OCI-LY7 (cell line): ENCODE measurements around the gene LAMA4. TPM values are rescaled to one million over a fixed set of nuclear protein-coding genes. Genes with fewer than 3 reads are reported as not detected.

Experiments used
- BruUV-seq: library from RNA; stranded (reverse); fragments of 400-500 nt; replicated peaks from 2 replicates; lab custom pipeline; 2021; lab: Mats Ljungman, UMichigan
- CTCF ChIA-PET: fragments of 300-600 bp; sonication (Branson Sonifier 250); formaldehyde crosslinking; loops from one replicate; lab custom pipeline; 2022; ENCODE audit warnings: antibody characterized with exemption; ENCODE audit not compliant: unreplicated experiment; lab: Charles Lee
- POLR2A ChIA-PET: fragments of 300-600 bp; sonication (Branson Sonifier 250); formaldehyde crosslinking; loops from one replicate; lab custom pipeline; 2022; ENCODE audit warnings: antibody characterized with exemption; lab: Charles Lee
- DNase-seq: peaks from one replicate; pipeline ENCODE4 v3.0.0-alpha.2; 2015; ENCODE audit warnings: low spot score
- H2AFZ ChIP-seq: fragments of 200-600 bp; sonication (generic), shearing (Covaris generic); 2 replicates; pipeline ENCODE4 v1.6.1; 2014; ENCODE audit warnings: mild to moderate bottlenecking, antibody characterized with exemption, low read length, moderate library complexity
- H3K27ac ChIP-seq: fragments of 200-600 bp; sonication (generic); 2 replicates; pipeline ENCODE4 v1.5.1; 2014; ENCODE audit warnings: mixed run types, low read depth, mild to moderate bottlenecking, moderate library complexity, low read length, inconsistent platforms; ENCODE audit not compliant: poor library complexity, severe bottlenecking
- H3K36me3 ChIP-seq: fragments of 200-600 bp; sonication (generic); 2 replicates; pipeline ENCODE4 v1.6.1; 2014; ENCODE audit warnings: mild to moderate bottlenecking, antibody characterized with exemption, low read length, moderate library complexity, mixed read lengths; ENCODE audit not compliant: insufficient read depth
- H3K4me1 ChIP-seq: fragments of 200-600 bp; sonication (generic); 2 replicates; pipeline ENCODE4 v1.5.1; 2014; ENCODE audit warnings: mild to moderate bottlenecking, low read length; ENCODE audit not compliant: insufficient read depth, poor library complexity, severe bottlenecking
- H3K4me2 ChIP-seq: fragments of 200-600 bp; sonication (generic); 2 replicates; pipeline ENCODE4 v1.6.1; 2014; ENCODE audit warnings: mild to moderate bottlenecking, low read length
- H3K4me3 ChIP-seq: fragments of 200-600 bp; sonication (generic); 2 replicates; pipeline ENCODE4 v1.5.1; 2014; ENCODE audit warnings: mild to moderate bottlenecking, low read depth, low read length; ENCODE audit not compliant: poor library complexity, severe bottlenecking
- H3K79me2 ChIP-seq: fragments of 200-600 bp; sonication (generic); 2 replicates; pipeline ENCODE4 v1.6.1; 2016; ENCODE audit warnings: low read depth, mild to moderate bottlenecking, low read length, moderate library complexity, mixed read lengths; ENCODE audit not compliant: insufficient read depth
- H3K9me2 ChIP-seq: fragments of 200-600 bp; sonication (generic); 2 replicates; pipeline ENCODE4 v1.6.1; 2016; ENCODE audit warnings: mild to moderate bottlenecking, low read length, mixed read lengths; ENCODE audit not compliant: insufficient read depth
- H3K9me3 ChIP-seq: fragments of 200-600 bp; sonication (generic); 2 replicates; pipeline ENCODE4 v1.6.1; 2014; ENCODE audit warnings: mild to moderate bottlenecking, mixed run types, low read length, mixed read lengths
- H4K20me1 ChIP-seq: fragments of 200-600 bp; sonication (generic); 2 replicates; pipeline ENCODE4 v1.6.1; 2014; ENCODE audit warnings: mild to moderate bottlenecking, antibody characterized with exemption, low read length, moderate library complexity, mixed read lengths; ENCODE audit not compliant: insufficient read depth
- EZH2phosphoT487 ChIP-seq: fragments of 200-600 bp; sonication (generic); IDR thresholded peaks from 2 replicates; pipeline ENCODE4 v1.6.1; 2018; ENCODE audit warnings: low read depth, borderline replicate concordance, mild to moderate bottlenecking, mixed run types, antibody characterized with exemption, low read length, moderate library complexity, mixed read lengths
- intact Hi-C: fragments of 100-400 bp; cut with micrococcal nuclease; formaldehyde crosslinking; loops from one replicate; pipeline ENCODE4 v1.10.0; 2022; ENCODE audit not compliant: unreplicated experiment
- total RNA-seq, 2 experiments: library from RNA; depleted of rRNA in 1 of 2; stranded (reverse); fragments of >200 nt in 1 of 2; shearing (Covaris generic) in 1 of 2; gene quantifications; 2 replicates each; pipeline ENCODE4 v1.2.3, GENCODE V29; 2014 to 2022
- TF ChIP-seq, protein P1 (sequence below): fragments of 200-600 bp; sonication (generic); conservative IDR thresholded peaks from 2 replicates; pipeline ENCODE4 v1.5.1; 2014; ENCODE audit warnings: mild to moderate bottlenecking, antibody characterized with exemption, low read length, moderate library complexity, mixed read lengths

LAMA4 gene
- total RNA-seq, 2 experiments from 2014 or later: not detected

DNA sequence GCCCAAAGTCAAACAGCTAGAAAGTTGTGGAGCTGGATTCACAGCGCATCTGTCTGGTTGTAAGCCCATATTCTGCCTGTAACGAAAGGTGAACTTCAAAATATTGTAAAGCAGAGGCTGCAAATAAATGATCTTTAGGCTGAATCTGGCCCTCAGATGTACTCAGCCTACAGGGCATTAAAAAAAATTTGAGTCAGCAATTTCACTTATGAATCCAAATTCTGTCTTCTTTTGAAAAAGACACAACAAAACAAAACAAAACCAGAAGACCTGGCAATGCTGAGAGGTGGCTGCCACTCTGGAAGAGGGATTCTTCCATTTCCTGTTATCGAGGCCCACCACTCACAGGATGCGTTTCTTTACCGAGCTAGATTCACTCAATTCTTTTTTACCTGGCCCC lies 7.1 kb downstream of the LAMA4 start:
- Histone ChIP-seq H3K4me2 (no peak overlapping the region), H3K79me2 (no peaks in the 10 kb centered on the region), H2AFZ (no peak overlapping the region), H3K4me3 (no peak overlapping the region), H4K20me1 (no peaks in the 10 kb centered on the region), H3K36me3 (no peaks in the 10 kb centered on the region), H3K4me1 (no peaks in the 10 kb centered on the region), H3K27ac (no peak overlapping the region), H3K9me2 (no peaks in the 10 kb centered on the region), H3K9me3 (no peaks in the 10 kb centered on the region)
- BruUV-seq: no TSS peak
- POLR2A ChIA-PET: interaction anchor here (1.2 kb wide), 1 partner anchor 144 kb away, joined by 3 read pairs; no protein-coding TSS in a partner anchor
- intact Hi-C loops: no loop called here
- TF ChIP-seq, protein P1, sequence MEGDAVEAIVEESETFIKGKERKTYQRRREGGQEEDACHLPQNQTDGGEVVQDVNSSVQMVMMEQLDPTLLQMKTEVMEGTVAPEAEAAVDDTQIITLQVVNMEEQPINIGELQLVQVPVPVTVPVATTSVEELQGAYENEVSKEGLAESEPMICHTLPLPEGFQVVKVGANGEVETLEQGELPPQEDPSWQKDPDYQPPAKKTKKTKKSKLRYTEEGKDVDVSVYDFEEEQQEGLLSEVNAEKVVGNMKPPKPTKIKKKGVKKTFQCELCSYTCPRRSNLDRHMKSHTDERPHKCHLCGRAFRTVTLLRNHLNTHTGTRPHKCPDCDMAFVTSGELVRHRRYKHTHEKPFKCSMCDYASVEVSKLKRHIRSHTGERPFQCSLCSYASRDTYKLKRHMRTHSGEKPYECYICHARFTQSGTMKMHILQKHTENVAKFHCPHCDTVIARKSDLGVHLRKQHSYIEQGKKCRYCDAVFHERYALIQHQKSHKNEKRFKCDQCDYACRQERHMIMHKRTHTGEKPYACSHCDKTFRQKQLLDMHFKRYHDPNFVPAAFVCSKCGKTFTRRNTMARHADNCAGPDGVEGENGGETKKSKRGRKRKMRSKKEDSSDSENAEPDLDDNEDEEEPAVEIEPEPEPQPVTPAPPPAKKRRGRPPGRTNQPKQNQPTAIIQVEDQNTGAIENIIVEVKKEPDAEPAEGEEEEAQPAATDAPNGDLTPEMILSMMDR: no peak
- no peak for TF ChIP-seq EZH2phosphoT487
- CTCF ChIA-PET: interaction anchor here (0.9 kb wide), 1 partner anchor 11 kb away, joined by 3 read pairs; no protein-coding TSS in a partner anchor
- no peak for DNase-seq

DNA sequence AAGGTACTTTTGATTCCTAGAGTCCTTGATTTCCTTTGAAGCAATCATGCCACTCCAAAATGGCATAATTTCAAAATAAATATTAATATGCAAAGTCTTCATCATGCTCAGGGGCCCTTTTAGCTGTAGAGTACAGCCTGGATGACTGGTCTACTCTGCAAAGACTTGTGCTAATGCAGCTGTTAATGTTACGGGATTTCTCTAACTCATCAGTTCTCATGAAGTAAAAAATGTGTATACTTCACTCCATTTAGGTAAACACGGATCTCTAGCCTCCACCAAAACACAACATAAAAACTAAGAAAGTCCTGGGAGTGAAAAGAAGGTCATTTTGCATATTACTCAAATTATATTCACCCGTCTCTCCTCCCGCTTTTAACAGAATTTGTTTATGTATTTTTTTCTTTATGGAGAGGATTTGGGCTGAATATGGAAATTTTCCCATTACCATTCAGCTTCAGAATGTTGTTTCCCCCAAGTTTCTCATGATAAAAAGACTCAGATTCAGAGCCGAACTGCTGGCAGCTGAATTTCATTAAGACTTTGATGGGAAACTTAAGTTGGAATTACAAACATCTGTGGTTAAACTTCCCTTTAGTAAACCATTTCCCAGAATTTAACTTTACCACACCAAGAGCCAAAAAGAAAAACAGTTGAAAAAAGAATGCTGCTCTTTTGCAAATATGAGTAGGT lies 8.7 kb downstream of the LAMA4 start:
- no peaks in the 10 kb centered on the region for H4K20me1 ChIP-seq
- H3K27ac ChIP-seq: no peak overlapping the region
- H3K79me2 ChIP-seq: no peaks in the 10 kb centered on the region
- H3K4me2 ChIP-seq: no peak overlapping the region
- no peaks in the 10 kb centered on the region for H3K9me2 ChIP-seq
- no peaks in the 10 kb centered on the region for H3K9me3 ChIP-seq
- no peaks in the 10 kb centered on the region for H3K36me3 ChIP-seq
- intact Hi-C loops: no loop called here
- no peaks in the 10 kb centered on the region for H3K4me1 ChIP-seq
- TF ChIP-seq EZH2phosphoT487: no peak
- TF ChIP-seq, protein P1: no peak
- no peak overlapping the region for H2AFZ ChIP-seq
- ChIA-PET CTCF (no interaction called here), POLR2A (no interaction called here)
- DNase-seq: no peak
- no peak overlapping the region for H3K4me3 ChIP-seq
- no TSS peak for BruUV-seq
